ENCODE data around the gene CLUH. TPM values are rescaled to one million over a fixed set of nuclear protein-coding genes. Genes with fewer than 3 reads are reported as not detected.

CLUH gene, protein sequence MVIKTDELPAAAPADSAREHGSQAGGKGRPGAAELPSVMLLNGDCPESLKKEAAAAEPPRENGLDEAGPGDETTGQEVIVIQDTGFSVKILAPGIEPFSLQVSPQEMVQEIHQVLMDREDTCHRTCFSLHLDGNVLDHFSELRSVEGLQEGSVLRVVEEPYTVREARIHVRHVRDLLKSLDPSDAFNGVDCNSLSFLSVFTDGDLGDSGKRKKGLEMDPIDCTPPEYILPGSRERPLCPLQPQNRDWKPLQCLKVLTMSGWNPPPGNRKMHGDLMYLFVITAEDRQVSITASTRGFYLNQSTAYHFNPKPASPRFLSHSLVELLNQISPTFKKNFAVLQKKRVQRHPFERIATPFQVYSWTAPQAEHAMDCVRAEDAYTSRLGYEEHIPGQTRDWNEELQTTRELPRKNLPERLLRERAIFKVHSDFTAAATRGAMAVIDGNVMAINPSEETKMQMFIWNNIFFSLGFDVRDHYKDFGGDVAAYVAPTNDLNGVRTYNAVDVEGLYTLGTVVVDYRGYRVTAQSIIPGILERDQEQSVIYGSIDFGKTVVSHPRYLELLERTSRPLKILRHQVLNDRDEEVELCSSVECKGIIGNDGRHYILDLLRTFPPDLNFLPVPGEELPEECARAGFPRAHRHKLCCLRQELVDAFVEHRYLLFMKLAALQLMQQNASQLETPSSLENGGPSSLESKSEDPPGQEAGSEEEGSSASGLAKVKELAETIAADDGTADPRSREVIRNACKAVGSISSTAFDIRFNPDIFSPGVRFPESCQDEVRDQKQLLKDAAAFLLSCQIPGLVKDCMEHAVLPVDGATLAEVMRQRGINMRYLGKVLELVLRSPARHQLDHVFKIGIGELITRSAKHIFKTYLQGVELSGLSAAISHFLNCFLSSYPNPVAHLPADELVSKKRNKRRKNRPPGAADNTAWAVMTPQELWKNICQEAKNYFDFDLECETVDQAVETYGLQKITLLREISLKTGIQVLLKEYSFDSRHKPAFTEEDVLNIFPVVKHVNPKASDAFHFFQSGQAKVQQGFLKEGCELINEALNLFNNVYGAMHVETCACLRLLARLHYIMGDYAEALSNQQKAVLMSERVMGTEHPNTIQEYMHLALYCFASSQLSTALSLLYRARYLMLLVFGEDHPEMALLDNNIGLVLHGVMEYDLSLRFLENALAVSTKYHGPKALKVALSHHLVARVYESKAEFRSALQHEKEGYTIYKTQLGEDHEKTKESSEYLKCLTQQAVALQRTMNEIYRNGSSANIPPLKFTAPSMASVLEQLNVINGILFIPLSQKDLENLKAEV (N-terminal part only)
- total RNA-seq (2021; ENCODE audit: unreplicated experiment) = 175 TPM
- polyA plus RNA-seq (2012) = 66.9 and 80.7 TPM in 2 replicates
- percentile 71 among the genes with signal in this experiment for Bru-seq, nascent RNA
- percentile 92 among the genes with signal in this experiment for BruChase-seq, experiment 1, labeled RNA remaining after a 6-hour chase
- percentile 83 among the genes with signal in this experiment for BruChase-seq, experiment 2, labeled RNA remaining after a 2-hour chase
- long read RNA-seq, partial matches to known transcripts = 176 of 182 reads
- long read RNA-seq, other reads (novel, unspliced or antisense) = 6 of 182 reads

DNA sequence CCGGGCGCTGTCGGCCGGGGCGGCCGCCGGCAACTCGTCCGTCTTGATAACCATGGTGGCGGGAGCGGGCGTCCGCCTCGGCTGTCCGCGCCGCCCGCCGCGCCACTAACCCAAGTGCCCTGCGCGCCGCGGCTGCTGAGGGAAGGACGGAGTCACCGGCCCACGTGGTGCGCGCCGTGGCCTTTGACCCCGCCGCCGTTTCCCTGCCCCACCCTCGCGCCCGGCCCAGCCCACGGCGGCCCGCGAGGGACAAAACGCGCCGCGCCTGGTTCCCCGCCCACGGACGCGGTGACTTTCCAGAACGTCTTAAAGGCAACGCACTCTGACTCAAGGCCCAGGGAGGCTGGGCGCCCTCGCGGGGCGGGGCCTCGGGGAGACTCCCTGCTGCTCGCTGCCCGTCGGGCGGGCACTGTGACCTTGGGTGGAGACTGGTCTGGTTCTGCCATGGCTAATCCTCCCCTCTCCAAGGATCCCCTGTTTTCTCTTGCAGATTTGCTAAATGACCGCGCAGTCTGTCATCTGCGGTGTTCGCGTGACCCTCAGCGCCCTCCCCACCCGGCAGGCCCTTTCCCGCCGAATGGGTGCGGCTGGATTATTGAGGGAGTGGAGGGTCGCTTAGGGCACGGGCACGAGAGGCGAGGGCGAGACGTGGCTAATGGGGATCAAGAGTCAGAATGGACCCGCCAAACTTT, at the start of gene CLUH:
TSS of gene CLUH (minus strand) at position 157 of the 692 bp plus-strand sequence. CDS start at position 54, 103 bp downstream.
- ChIA-PET CTCF (no interaction called here), RAD21 (ENCODE audit: low non-redundant PET in 1 of 2, low total read pairs in 2 of 2, uncharacterized antibody in 2 of 2, unreplicated experiment in 2 of 2) (no interaction called here), POLR2A (interaction anchor here (1.0 kb wide), 1 partner anchor 12 kb away, joined by 3 read pairs; no protein-coding TSS in a partner anchor)
- Histone ChIP-seq H3K4me3 (replicated peaks in 1 of 2; ENCODE audit: low read depth in 1 of 2, low read length in 2 of 2) (peak within 1 kb of the TSS; percentile 94 to 100), H2AFZ (ENCODE audit: low read depth, low read length, poor library complexity, severe bottlenecking) (no peak within 1 kb of the TSS), H3K4me2 (ENCODE audit: low read length) (peak within 1 kb of the TSS; percentile 100), H4K20me1 (ENCODE audit: insufficient read depth) (peaks cover 12% of the 10 kb centered on the region; the same call in 1 of the 2 replicates), H3K9me3 (ENCODE audit: control insufficient read depth in 1 of 2, insufficient read depth in 1 of 2, low read depth in 1 of 2, low read length in 2 of 2) (no peaks in the 10 kb centered on the region), H3K27me3 (ENCODE audit: insufficient read depth, low read length) (no peaks in the 10 kb centered on the region), H3K79me2 (ENCODE audit: insufficient read depth, low read length) (peaks cover 51% of the 10 kb centered on the region), H3K27ac (ENCODE audit: low read depth, low read length) (peak within 1 kb of the TSS; percentile 65), H3K4me1 (ENCODE audit: control insufficient read depth in 1 of 2, insufficient read depth in 2 of 2, low read length in 2 of 2) (peaks cover 26 to 45% of the 10 kb centered on the region in 2 experiments), H3K36me3 (ENCODE audit: control insufficient read depth in 1 of 2, insufficient read depth in 2 of 2, low read length in 2 of 2) (peaks cover under 1 to 13% of the 10 kb centered on the region in 2 experiments; a peak in 2 of 4 replicates), H3K9ac (ENCODE audit: low read length) (peak within 1 kb of the TSS; percentile 94), H3K9me2 (ENCODE audit: insufficient read depth) (no peaks in the 10 kb centered on the region)
- BruUV-seq (replicated peaks) = no TSS peak
- intact Hi-C loops (cut with micrococcal nuclease) = no loop called here
- ATAC-seq (peak; percentile 83), DNase-seq (ENCODE audit: low read depth, low spot score) (peak; percentile 94)
- TF ChIP-seq ZNF274 (IDR thresholded peaks at IDR 0.05; ENCODE audit: low read depth, low read length) (no peak), EGR1 (IDR thresholded peaks at IDR 0.05; ENCODE audit: low read depth) (peak; percentile 99), JUND (IDR thresholded peaks at IDR 0.05) (no peak), TCF7L2 (IDR thresholded peaks at IDR 0.05; ENCODE audit: borderline replicate concordance, extremely low read depth, insufficient read depth, insufficient read length) (peak; percentile 63), SP1 (IDR thresholded peaks at IDR 0.05; ENCODE audit: low read depth) (peak; percentile 98), EZH2phosphoT487 (IDR thresholded peaks at IDR 0.05; ENCODE audit: borderline replicate concordance) (no peak)
- TF ChIP-seq, protein P1, sequence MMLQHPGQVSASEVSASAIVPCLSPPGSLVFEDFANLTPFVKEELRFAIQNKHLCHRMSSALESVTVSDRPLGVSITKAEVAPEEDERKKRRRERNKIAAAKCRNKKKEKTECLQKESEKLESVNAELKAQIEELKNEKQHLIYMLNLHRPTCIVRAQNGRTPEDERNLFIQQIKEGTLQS (IDR thresholded peaks at IDR 0.05) = no peak
- TF ChIP-seq, protein P2, sequence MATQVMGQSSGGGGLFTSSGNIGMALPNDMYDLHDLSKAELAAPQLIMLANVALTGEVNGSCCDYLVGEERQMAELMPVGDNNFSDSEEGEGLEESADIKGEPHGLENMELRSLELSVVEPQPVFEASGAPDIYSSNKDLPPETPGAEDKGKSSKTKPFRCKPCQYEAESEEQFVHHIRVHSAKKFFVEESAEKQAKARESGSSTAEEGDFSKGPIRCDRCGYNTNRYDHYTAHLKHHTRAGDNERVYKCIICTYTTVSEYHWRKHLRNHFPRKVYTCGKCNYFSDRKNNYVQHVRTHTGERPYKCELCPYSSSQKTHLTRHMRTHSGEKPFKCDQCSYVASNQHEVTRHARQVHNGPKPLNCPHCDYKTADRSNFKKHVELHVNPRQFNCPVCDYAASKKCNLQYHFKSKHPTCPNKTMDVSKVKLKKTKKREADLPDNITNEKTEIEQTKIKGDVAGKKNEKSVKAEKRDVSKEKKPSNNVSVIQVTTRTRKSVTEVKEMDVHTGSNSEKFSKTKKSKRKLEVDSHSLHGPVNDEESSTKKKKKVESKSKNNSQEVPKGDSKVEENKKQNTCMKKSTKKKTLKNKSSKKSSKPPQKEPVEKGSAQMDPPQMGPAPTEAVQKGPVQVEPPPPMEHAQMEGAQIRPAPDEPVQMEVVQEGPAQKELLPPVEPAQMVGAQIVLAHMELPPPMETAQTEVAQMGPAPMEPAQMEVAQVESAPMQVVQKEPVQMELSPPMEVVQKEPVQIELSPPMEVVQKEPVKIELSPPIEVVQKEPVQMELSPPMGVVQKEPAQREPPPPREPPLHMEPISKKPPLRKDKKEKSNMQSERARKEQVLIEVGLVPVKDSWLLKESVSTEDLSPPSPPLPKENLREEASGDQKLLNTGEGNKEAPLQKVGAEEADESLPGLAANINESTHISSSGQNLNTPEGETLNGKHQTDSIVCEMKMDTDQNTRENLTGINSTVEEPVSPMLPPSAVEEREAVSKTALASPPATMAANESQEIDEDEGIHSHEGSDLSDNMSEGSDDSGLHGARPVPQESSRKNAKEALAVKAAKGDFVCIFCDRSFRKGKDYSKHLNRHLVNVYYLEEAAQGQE (IDR thresholded peaks at IDR 0.05; ENCODE audit: low read depth) = no peak
- TF ChIP-seq, protein P3, sequence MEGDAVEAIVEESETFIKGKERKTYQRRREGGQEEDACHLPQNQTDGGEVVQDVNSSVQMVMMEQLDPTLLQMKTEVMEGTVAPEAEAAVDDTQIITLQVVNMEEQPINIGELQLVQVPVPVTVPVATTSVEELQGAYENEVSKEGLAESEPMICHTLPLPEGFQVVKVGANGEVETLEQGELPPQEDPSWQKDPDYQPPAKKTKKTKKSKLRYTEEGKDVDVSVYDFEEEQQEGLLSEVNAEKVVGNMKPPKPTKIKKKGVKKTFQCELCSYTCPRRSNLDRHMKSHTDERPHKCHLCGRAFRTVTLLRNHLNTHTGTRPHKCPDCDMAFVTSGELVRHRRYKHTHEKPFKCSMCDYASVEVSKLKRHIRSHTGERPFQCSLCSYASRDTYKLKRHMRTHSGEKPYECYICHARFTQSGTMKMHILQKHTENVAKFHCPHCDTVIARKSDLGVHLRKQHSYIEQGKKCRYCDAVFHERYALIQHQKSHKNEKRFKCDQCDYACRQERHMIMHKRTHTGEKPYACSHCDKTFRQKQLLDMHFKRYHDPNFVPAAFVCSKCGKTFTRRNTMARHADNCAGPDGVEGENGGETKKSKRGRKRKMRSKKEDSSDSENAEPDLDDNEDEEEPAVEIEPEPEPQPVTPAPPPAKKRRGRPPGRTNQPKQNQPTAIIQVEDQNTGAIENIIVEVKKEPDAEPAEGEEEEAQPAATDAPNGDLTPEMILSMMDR (IDR thresholded peaks at IDR 0.05 in 2 of 3, conservative IDR thresholded peaks at IDR 0.05 in 1 of 3; ENCODE audit: borderline replicate concordance in 1 of 3, insufficient read depth in 1 of 3, low read depth in 2 of 3, low read length in 2 of 3) = no peak
- TF ChIP-seq, protein P4, sequence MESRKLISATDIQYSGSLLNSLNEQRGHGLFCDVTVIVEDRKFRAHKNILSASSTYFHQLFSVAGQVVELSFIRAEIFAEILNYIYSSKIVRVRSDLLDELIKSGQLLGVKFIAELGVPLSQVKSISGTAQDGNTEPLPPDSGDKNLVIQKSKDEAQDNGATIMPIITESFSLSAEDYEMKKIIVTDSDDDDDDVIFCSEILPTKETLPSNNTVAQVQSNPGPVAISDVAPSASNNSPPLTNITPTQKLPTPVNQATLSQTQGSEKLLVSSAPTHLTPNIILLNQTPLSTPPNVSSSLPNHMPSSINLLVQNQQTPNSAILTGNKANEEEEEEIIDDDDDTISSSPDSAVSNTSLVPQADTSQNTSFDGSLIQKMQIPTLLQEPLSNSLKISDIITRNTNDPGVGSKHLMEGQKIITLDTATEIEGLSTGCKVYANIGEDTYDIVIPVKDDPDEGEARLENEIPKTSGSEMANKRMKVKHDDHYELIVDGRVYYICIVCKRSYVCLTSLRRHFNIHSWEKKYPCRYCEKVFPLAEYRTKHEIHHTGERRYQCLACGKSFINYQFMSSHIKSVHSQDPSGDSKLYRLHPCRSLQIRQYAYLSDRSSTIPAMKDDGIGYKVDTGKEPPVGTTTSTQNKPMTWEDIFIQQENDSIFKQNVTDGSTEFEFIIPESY (IDR thresholded peaks at IDR 0.05; ENCODE audit: extremely low read depth, insufficient replicate concordance, low read length) = peak; percentile 87

Data from HCT116 (cell line).